ENCODE measurements around the gene TCF7. TPM values are rescaled to one million over a fixed set of nuclear protein-coding genes. Genes with fewer than 3 reads are reported as not detected.

The TCF7 gene
- total RNA-seq: under 0.01 and 0.09 TPM in 2 replicates

GRCh38 chr5:134113902-134114875 is at the start of gene TCF7:
TSS of gene TCF7 (plus strand) at chr5:134114681. CDS start at chr5:134114907, 226 bp downstream.

GRCh38 chr5:134176511-134177368 is 62.3 kb downstream of the TCF7 start, which contains the start of gene SKP1:
TSS of gene SKP1 (minus strand) at chr5:134176950. CDS start at chr5:134174022, 2,928 bp downstream.

Other genes with a start within 250 kb of the TCF7 start
- gene C5orf15, start 146.1 kb upstream of the TCF7 start, total RNA-seq: 22.6 and 25.1 TPM in 2 replicates
- 309 and 403 TPM in 2 replicates for gene VDAC1, start 109.7 kb upstream of the TCF7 start, total RNA-seq
- 219 and 276 TPM in 2 replicates for gene SKP1, start 62.3 kb downstream of the TCF7 start, total RNA-seq
- gene PPP2CA, start 111.4 kb downstream of the TCF7 start, total RNA-seq: 83.0 and 88.2 TPM in 2 replicates

Data from endothelial cell of coronary artery (primary cell).